Iris pigment epithelial cell (primary cell): Measurements from ENCODE around the gene MYO1B.

Experiments
- DNase-seq: peaks from one replicate; pipeline ENCODE4 v3.0.0-alpha.2; 2011; ENCODE audit warnings: low read depth

MYO1B gene

DNA sequence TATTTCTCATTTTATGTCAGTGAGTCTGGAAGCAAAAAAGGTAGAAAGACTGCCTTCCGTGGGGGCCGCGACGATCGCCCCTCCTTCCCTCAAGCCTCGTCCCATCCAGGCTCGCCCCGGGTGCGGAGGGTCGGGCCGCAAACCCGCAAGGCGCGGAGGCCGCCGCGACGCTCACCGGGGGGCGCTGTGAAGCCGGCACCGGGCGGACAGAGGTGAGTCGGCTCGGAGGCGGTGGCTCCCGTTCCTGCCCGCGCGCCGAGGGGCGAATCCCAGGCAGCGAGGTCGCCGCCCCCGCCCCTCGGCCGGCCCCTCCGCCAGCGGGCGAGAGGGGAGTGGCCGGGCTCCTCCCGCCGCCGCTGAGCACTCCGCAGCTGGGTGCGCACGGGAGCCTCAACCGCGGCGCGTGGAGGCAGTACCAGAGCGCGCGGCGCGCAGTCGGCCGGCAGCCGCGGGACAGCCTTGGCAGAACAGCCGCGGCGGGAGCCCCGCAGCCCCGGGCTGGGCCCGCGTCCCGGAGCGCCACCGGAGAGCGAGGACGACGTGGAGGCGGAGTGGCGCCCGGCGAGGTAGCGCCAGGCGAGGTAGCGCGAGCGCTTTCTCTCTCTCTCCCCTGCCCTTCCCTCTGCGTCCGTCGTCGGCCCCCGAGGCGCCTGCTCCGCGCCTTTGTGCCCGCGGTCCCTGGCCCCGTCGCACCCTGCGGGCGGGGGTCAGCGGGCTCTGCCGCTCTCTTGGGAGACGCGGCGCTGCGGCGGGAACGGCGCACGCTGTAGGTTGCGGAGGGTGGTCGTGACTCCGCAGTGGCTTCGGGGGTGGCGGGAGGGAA, at the start of gene MYO1B:
Gene MYO1B (plus strand): TSS at position 359 of the 823 bp plus-strand sequence. CDS start 31,492 bp downstream, outside the sequence.
- DNase-seq: peak; percentile 78

DNA sequence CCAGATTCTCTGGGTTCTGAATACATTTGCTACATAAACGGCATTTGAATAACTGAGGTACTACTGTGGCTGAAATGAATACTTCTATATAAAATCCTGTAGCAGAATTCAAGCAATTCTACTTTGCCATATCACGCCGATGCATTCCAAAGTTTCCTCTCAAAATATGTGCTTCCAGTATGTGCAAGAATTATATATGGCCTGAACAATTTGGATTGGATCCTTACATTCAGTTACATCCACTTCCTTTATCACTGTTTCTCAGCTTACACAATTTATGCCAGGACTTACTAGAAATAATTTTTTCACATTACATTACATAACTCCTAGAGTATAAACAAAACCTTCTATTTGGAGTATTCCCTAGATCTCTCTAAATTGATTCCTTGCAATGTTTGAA, 48.1 kb upstream of the MYO1B start:
- no peak for DNase-seq

DNA sequence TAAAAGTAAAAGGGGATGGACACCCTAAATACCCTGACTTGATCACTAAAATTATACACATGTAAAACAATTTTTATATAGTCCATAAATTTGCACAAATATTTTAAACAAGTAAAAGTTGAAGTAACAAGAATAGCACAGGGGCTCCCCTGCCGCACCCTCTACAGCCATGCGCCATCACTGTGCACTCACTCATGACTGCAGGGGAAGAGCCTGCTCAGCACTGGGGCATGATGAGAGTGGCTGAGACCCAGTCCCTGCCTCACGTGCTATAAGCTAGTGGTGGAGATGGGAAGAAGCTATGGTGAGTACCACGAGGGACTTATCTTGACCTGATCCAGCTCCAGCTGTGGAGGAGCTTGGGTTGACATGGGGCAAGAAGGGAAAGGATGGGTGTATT, 46.9 kb upstream of the MYO1B start:
- no peak for DNase-seq

DNA sequence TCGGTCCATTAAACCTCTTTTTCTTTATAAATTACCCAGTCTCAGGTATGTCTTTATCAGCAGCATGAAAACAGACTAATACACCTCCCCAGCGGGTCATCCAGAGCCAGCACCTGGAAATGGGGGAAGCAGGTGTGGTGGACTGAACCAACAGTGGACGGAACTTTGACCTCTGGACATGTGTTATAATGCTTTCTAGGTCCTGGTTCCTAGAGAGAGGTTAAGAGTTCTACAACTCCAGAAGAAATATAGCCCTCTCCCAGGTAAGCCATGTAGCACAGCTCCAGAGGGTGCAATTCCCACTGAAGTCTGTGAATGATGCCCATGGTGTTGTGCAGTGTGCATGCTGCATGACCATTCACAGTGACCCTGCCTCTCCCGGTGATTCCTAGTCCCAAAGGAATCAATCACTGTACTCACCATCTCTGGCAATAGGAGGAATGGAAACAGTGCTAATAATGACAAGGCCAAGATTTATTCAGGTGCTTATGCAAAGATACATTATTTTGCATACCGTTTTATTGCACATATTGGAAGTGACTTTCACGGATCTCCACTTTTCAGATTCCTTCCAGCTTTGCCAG, 45.2 kb upstream of the MYO1B start:
- no peak for DNase-seq

DNA sequence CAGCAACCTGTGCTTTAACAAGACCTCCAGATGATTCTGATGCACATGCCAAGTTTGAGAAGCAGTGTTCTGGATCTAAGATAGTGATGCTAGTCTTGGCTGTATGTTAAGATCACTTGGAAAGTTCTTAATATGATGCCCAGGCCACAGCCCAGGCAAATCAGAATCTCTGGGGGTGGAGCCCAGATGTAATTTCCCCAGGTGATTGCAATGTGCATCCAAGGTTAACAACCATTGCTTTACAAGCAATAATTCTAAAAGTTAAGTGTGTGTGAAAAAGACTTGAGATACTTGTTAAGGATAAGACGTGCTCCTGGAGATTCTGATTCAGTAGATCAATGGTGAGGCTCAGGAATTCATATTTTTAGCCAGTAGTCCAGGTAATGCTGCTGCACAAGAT, 44.3 kb upstream of the MYO1B start:
- no peak for DNase-seq

DNA sequence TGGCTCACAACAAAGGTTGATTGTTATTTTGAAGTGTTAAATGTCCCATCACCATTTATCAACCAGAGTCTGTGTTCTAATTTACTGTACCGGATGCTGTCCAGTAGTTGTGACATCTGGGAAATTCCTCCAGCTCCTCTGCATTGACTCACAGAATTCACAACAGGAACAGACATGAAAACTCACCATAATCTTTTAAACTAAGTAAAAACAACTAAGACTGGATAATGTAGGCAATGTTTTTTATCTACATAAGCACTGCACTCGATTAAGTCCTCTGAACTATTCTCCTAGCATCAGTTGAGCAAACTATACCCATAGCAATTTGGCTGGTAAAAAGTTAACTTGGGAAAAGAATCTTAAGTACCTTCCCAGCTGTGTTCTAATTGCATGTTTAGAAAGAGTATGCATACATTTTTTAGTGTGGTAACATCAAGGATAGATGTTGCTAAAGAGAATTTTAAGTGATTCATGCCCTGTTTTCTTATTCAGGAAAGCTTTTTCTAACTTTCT, 42.9 kb upstream of the MYO1B start:
- DNase-seq: peak; percentile 90

DNA sequence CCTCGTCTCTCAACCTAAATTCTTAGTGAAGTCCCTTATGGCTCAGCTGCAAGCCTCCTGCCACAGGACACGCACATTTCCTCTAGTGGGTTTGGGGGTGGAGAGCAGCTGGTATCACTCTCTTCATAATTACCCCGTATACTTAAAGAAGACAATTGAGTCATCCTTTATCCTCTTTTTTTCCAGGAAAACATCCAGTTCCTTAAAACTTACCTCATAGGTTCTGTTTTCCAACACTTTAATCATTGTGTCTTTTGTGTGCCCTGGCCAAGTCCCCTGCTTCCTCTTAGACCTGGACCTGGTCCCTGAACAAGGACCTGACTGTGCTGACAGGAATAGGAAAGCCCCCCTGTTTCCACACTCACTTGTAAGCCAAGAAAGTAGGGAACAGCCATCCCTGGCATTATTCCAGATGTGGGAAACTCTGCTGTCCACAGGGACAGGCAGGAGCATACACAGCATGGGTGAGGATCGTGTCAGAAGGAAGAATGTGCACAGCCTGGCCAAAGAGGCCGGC, 42.3 kb upstream of the MYO1B start:
- DNase-seq: peak; percentile 27

DNA sequence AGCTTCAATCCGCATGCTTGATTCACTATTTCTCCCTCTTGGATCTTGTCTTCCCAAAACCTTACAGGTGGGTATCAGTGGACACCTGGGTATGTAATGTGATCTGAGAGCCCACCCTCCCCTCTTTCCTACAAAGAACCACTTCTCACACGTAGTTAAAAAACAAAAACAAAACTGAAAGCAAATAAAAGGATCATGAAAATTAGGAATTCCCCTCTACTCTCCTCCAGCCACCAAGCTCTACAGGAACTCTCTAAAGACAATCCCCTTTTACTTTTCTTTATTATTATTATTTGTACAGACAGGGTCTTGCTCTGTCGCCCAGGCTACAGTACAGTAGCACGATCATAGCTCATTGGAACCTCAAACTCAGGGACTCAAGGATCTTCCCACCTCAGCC, 40.8 kb upstream of the MYO1B start:
- no peak for DNase-seq

DNA sequence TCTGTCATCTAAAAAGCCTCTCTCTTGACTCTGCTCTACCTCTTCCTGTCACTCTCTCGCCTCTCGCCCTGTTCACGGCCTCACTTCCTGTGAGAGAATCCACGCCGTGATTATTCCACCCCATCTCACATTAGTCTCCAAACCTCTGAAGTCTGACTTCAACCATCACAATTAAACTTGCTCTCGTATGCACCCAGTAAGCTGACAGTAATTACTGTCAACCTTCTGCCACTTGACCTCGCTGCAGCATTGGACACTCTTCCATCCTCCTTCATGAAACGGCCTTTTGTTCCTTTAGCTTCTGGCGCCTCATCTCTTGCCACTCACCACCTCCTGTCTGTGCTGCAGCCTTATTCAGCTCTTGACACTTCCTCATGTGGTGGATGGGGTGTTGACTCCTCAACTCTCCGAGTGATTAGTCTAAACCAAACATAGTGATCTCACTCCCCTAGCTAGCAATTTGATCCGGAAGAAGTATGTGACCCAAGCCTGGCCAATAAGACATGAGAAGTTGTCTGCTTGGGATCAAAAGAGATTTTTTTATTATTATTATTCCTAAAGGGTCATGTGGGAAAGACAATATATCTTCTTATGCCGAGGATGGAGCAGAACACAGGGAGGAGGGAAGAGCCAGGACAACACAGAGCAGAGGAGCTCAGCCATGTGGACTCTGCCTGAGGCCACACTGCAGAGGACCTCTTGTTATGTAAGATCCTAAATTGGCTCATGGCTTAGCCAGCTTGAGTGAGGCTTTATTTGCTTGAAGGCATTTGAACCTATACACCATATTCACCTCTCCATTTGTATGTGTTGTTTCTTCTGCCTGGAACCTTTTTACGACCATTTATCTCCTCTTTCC, 38.4 kb upstream of the MYO1B start:
- DNase-seq: peak; percentile 28

DNA sequence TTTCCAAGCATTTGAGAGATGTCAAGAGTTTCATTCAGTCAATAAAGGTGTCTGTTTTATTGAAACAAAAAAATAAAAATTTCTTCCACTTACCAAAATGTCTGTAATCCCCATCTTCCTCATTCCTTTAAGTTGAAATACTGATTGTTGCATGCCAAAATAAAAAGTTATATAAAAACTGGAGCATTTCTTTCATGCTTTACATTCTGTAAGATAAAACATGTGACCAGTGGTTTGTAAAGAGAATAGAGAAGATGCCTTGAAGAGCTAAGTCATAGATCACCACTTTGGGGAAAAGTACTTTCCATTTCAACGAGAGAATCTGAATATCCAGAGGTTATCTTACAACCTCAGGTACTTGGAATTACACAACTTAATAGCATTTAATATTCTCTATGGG, 35.9 kb upstream of the MYO1B start:
- DNase-seq: peak; percentile 63

DNA sequence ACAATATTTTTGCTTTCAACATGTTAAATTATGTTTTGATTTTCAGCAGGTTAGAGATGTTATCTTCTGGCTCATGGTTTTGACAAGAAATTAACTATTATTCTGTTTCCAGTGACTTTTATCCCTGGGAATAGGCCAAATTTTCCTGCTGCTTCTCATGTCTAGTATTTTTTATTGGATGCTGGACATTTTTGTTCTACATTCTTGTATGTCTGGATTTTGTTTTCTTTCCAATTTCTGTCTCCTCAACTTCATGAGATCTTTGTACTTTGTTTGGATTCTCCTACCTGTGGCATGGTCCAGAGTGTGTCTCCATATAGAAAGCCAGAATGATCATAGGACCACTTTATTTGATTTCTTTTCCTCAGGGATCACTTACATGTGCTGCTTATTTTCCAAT, 33.1 kb upstream of the MYO1B start:
- DNase-seq: no peak

DNA sequence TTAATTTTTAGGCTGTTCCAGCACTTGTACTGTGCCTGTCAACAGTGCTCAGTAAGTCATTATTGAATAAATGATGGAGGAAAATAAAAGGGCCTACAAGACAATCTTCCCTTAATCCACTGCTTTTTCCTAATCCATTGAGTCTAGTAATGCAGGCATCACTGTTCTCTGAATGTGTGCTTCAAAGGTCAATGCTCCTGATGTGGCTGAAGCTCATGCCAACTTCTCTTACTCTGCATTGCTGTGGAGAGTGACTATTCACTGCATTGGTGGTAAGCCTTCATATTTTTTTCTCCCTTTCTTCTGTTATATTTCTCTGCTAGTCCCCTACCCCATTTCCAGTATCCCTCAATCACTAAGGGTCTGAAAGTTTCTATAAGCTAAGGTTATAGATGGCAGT, 31.9 kb upstream of the MYO1B start:
- no peak for DNase-seq

DNA sequence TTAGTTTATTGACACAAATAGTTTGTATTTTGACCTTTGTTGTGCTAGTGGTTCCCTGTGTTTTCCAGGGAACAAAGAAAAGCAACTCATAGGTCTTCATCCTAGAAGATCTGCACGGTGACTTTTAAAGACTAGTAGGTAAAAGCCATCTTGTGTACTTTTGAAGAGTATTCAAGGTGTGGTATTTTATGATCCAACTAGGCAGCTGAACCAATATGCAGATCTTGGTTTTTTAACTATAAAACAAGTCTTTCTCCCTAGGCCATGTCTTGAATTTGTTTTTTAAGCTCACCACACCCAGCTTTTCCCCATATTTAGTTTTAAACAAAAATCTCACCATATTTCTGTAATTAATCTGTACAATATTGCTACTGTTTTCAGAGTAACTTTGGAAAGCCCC, 30.0 kb upstream of the MYO1B start:
- no peak for DNase-seq

DNA sequence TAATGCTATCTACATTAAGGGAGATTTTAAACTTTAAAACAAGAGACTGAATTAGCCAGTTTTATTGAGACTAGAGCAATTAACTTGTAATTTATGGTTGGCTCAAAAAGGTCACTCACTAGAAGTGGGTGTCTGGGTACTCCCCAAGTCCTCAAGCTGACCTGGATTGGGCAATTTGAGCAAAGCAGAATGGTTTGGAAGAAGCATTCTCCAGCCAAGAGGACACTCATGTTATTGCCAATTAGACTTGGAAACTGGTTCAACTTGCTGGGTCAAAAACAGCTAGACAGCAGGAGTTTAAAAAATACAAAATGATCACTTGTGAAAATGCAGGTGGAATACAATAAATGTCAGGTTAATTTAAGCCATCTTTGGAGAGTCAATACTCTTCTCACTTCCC, 29.5 kb upstream of the MYO1B start:
- DNase-seq: peak; percentile 21

DNA sequence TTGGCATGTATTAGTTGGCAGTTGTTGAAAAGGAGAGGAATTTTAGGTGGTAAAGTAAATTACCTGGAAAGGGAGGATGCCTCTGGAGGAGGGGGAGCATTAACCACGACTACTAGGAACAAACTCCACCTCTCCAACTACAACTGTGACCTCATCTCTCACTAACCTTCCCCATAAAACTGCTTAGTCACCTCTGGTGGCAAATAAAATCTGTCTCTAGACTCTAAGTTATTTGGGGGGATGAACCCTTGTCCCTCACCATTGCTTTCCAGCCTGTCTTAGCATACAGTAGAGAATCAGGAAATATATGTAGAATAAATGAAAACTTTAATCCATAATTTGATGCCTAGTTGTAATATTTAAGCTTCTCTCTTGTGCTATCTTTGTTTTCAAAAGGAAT, 27.6 kb upstream of the MYO1B start:
- peak; percentile 78 for DNase-seq

DNA sequence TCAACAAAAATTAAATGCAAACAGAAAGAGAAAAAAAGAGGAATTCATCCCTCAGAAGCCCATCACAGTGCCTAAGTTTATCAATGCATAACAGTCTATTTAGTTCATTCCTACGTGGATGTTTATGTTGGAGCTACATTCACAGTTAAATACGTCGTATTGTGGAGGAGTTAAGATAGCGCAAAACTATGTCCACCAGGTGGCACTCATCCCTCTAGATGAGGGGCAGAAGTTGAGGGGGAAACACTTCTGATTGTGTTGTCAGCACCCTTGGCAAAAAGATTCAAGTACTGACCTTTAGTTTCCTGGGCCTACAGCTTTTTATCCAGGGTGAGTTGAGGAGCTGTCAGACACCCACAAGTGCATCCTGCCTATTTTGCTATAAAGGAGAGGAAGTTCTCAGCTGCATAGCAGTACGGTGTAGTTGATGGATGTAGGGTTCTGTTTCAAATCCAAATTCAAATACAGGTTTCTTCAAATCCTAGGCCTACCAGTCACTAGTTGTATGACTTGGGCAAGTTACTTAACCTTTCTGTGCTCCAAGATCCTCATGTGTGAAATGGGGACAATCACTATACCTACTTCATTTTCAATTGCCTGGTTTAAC, 26.8 kb upstream of the MYO1B start:
- DNase-seq: peak; percentile 85

DNA sequence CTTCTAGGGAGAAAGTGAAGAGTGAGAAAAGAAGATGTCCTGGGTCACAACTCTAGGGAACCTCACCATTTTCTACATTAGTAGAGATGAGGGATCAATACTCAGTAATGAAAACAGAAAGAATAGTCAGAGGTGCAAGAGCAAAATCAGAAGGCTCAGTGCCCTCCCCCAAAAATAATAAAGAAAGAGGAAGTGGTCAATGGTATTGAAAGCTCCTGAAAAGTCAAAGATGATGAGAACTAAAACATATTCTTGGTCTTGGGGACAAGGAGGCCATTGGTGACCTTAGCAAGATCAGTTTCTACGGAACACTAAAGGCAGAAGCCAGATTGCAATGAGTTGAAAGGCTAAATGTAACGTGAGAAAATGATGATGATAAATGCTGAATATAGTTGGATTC, 24.5 kb upstream of the MYO1B start:
- DNase-seq: no peak

DNA sequence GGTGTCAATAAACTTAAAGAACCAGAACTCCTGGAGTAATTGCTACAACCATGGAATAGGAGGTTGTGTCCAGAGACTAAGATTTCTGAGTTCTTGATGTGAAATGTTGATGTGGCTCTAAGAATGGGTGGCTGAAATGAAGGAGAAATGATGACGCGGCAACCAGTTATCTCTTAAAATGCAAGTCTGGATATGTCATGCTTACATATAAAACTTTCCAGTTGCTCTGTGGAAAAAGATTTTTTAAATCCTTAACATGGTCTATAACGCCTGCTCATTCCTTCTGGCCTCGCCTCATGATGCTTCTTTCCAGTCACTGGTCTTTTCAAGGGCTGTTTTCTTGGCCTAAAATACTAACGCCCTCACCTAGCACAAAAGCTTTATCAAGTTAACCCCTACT, 23.5 kb upstream of the MYO1B start:
- DNase-seq: no peak

DNA sequence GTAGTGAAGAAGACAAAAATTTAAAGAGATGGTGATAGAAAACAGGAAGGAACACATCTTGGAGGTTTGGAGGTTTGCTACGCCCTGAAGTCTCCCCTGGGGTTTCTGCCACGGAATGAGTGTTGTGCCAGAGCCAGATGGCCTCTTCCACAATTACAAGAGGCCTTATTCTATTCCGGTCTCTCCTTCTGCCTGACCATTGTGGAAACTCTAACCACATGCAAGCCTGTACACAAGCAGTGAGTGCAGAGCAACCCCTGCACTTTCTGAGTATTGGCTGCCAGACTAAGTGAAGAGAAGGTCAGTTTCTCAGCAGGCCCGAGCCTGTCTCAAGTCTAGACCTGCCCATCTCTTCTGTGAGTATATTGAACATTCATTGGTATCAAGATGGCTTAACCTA, 22.7 kb upstream of the MYO1B start:
- no peak for DNase-seq

DNA sequence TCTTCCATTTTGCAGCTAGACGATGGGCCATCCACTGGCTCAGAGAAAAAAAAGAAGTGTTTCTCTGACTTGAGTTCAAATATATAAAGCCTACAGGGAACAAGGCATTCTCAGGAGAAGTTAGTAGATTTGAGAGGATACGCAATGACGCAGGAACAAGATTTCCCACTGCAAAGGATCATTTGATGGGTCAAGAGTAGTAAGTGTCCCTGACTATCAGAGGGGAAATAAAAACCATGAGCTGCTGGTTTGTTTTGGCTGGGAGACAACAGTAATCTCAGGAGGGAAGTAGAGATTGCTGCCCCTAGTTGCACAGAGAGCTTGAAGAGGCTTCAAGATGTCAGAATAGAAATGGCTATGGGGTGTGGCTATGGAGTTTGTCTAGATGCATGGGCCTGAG, 22.3 kb upstream of the MYO1B start:
- DNase-seq: no peak

DNA sequence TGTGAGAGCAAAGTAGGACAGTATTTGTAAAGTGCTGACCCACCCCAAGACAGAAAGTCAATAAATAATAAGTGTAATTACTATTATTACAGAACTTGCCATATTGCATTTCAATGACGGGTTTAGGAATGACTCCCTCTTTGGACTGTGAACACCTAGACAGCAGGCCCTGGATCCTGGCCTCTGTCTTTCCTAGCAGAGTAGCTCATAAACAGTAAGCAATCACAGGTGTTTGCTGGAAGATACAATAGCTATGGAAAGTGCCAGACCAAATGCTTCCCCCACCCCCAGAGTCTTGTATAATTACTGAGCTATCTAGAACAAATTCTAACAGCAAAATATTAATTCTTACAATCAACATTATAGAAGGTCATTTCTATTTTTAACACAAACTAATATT, 20.1 kb upstream of the MYO1B start:
- DNase-seq: no peak

DNA sequence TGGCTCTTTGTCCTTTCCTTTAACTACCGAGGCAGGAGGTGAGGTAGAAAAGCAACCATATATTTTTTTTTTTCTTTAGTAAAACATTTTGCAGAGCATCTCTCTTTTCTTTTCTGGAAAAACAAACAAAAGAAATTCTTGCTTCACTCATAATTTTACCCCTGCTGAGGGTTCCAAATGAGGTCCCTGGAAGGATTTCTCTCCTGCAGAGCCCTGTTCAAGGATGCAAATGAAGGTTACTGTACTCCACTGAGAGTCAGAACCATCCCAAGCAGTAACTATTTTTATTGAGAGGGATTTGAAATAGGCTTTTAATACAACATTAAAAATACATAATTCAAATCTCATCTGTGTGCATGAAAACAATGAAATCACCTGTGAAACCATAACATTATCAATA, 19.5 kb upstream of the MYO1B start:
- DNase-seq: no peak
